Duodenal mucosa (tissue), 2 donors: ENCODE measurements around the gene TMEM234.
A peak's percentile ranks its signal among the peaks of the same experiment; 100 is the strongest.

ENCODE experiments used
- H3K27ac ChIP-seq: one replicate; pipeline ENCODE4 v1.7.0; 2013; ENCODE audit warnings: low read depth, low read length
- H3K27me3 ChIP-seq, 2 donors: one replicate each; pipeline ENCODE4 v1.7.0; 2013; ENCODE audit warnings: low read length in 2 of 2, control low read depth in 1 of 2; ENCODE audit not compliant: insufficient read depth in 2 of 2, control insufficient read depth in 1 of 2
- H3K36me3 ChIP-seq, 2 donors: one replicate each; pipeline ENCODE4 v1.7.0; 2013; ENCODE audit warnings: low read length in 2 of 2, control low read depth in 1 of 2; ENCODE audit not compliant: insufficient read depth in 2 of 2, control insufficient read depth in 1 of 2
- H3K4me1 ChIP-seq, 2 donors: one replicate each; pipeline ENCODE4 v1.7.0; 2013; ENCODE audit warnings: low read length in 2 of 2, control low read depth in 1 of 2; ENCODE audit not compliant: insufficient read depth in 2 of 2, control insufficient read depth in 1 of 2
- H3K4me3 ChIP-seq, 2 donors: one replicate each; pipeline ENCODE4 v1.7.0; 2013; ENCODE audit warnings: low read length in 2 of 2, low read depth in 1 of 2
- H3K9ac ChIP-seq, 2 donors: one replicate each; pipeline ENCODE4 v1.7.0; 2013; ENCODE audit warnings: low read length in 2 of 2, low read depth in 1 of 2
- H3K9me3 ChIP-seq, 2 donors: one replicate each; pipeline ENCODE4 v1.7.0; 2013; ENCODE audit warnings: low read length in 2 of 2, control low read depth in 1 of 2; ENCODE audit not compliant: control insufficient read depth in 1 of 2

The TMEM234 gene

GRCh38 chr1:32200226-32201010 is 21.7 kb downstream of the TMEM234 start, which contains the start of gene CCDC28B:
Gene CCDC28B (plus strand): TSS chr1:32200595. CDS start chr1:32201936, 1,341 bp downstream.
- Histone ChIP-seq H3K27ac (peak within 1 kb of the TSS; percentile 56), H3K9me3 (no peaks in the 10 kb centered on the region), H3K9ac (peak within 1 kb of the TSS; percentile 36 to 66), H3K4me1 (peaks cover 10 to 26% of the 10 kb centered on the region in 2 donors), H3K4me3 (peak within 1 kb of the TSS; percentile 57 to 82), H3K36me3 (peaks cover 21 to 29% of the 10 kb centered on the region in 2 donors), H3K27me3 (no peaks in the 10 kb centered on the region)

GRCh38 chr1:32199717-32200072 is 22.5 kb downstream of the TMEM234 start:
- H3K27ac ChIP-seq = no peak overlapping the region
- H3K4me3 ChIP-seq = peak overlapping the region in 1 of 2 donors; percentile 57
- no peak overlapping the region for H3K9ac ChIP-seq
- H3K27me3 ChIP-seq = no peaks in the 10 kb centered on the region
- H3K36me3 ChIP-seq = peaks cover 28 to 37% of the 10 kb centered on the region in 2 donors
- H3K9me3 ChIP-seq = no peaks in the 10 kb centered on the region
- peaks cover 6 to 21% of the 10 kb centered on the region in 2 donors for H3K4me1 ChIP-seq

- no peak overlapping the region for H3K9ac ChIP-seq
- peaks cover 34 to 42% of the 10 kb centered on the region in 2 donors for H3K36me3 ChIP-seq
- H3K27me3 ChIP-seq = no peaks in the 10 kb centered on the region
- H3K4me3 ChIP-seq = no peak overlapping the region
- H3K27ac ChIP-seq = no peak overlapping the region
- H3K9me3 ChIP-seq = no peaks in the 10 kb centered on the region
- H3K4me1 ChIP-seq = peaks cover 6 to 21% of the 10 kb centered on the region in 2 donors
Measured at GRCh38 chr1:32199043-32199716, 23.0 kb downstream of the TMEM234 start.

- Histone ChIP-seq H3K27me3 (no peaks in the 10 kb centered on the region), H3K4me3 (no peak overlapping the region), H3K9me3 (no peaks in the 10 kb centered on the region), H3K4me1 (peaks cover 6 to 21% of the 10 kb centered on the region in 2 donors), H3K27ac (no peak overlapping the region), H3K36me3 (peaks cover 39 to 49% of the 10 kb centered on the region in 2 donors), H3K9ac (no peak overlapping the region)
Measured at GRCh38 chr1:32198237-32199042, 23.7 kb downstream of the TMEM234 start.

GRCh38 chr1:32197837-32198236 is 24.3 kb downstream of the TMEM234 start:
- no peaks in the 10 kb centered on the region for H3K9me3 ChIP-seq
- no peak overlapping the region for H3K4me3 ChIP-seq
- no peaks in the 10 kb centered on the region for H3K27me3 ChIP-seq
- H3K4me1 ChIP-seq = peaks cover 6 to 21% of the 10 kb centered on the region in 2 donors
- H3K27ac ChIP-seq = no peak overlapping the region
- H3K9ac ChIP-seq = no peak overlapping the region
- H3K36me3 ChIP-seq = peaks cover 43 to 55% of the 10 kb centered on the region in 2 donors

- H3K9ac ChIP-seq = no peak overlapping the region
Measured at GRCh38 chr1:32197074-32197473, 25.1 kb downstream of the TMEM234 start.

GRCh38 chr1:32195972-32196823 is 26.0 kb downstream of the TMEM234 start:
- H3K36me3 ChIP-seq = peaks cover 58 to 72% of the 10 kb centered on the region in 2 donors
- H3K27me3 ChIP-seq = no peaks in the 10 kb centered on the region
- H3K9me3 ChIP-seq = no peaks in the 10 kb centered on the region
- no peak overlapping the region for H3K4me3 ChIP-seq
- no peak overlapping the region for H3K27ac ChIP-seq
- H3K4me1 ChIP-seq = peaks cover 6 to 11% of the 10 kb centered on the region in 2 donors
- no peak overlapping the region for H3K9ac ChIP-seq

More at GRCh38 chr1:32197074-32197473, 25.1 kb downstream of the TMEM234 start:
- H3K27ac ChIP-seq = no peak overlapping the region
- peaks cover 6 to 20% of the 10 kb centered on the region in 2 donors for H3K4me1 ChIP-seq
- H3K9me3 ChIP-seq = no peaks in the 10 kb centered on the region
- H3K27me3 ChIP-seq = no peaks in the 10 kb centered on the region
- no peak overlapping the region for H3K4me3 ChIP-seq
- peaks cover 49 to 63% of the 10 kb centered on the region in 2 donors for H3K36me3 ChIP-seq

- H3K27ac ChIP-seq = no peak overlapping the region
- H3K27me3 ChIP-seq = no peaks in the 10 kb centered on the region
Measured at GRCh38 chr1:32195531-32195930, 26.6 kb downstream of the TMEM234 start.

GRCh38 chr1:32194984-32195383 is 27.2 kb downstream of the TMEM234 start:
- peaks cover 67 to 83% of the 10 kb centered on the region in 2 donors for H3K36me3 ChIP-seq
- no peak overlapping the region for H3K27ac ChIP-seq

More at GRCh38 chr1:32195531-32195930, 26.6 kb downstream of the TMEM234 start:
- H3K4me3 ChIP-seq = no peak overlapping the region
- H3K9me3 ChIP-seq = no peaks in the 10 kb centered on the region
- peaks cover 62 to 78% of the 10 kb centered on the region in 2 donors for H3K36me3 ChIP-seq
- H3K4me1 ChIP-seq = peaks cover 6% of the 10 kb centered on the region in 2 donors
- H3K9ac ChIP-seq = no peak overlapping the region

More at GRCh38 chr1:32194984-32195383, 27.2 kb downstream of the TMEM234 start:
- H3K4me3 ChIP-seq = no peak overlapping the region
- no peak overlapping the region for H3K9ac ChIP-seq
- peaks cover 2 to 3% of the 10 kb centered on the region in 2 donors for H3K4me1 ChIP-seq
- no peaks in the 10 kb centered on the region for H3K27me3 ChIP-seq
- no peaks in the 10 kb centered on the region for H3K9me3 ChIP-seq
